Natural killer cell (primary cell): ENCODE results near the gene EHD2. TPM values are rescaled to one million over a fixed set of nuclear protein-coding genes. Genes with fewer than 3 reads are reported as not detected.

Source experiments
- ATAC-seq, 3 donors: fragments of 150-1000 bp in 2 of 3; fragments of 200-7000 bp in 1 of 3; cut with Tn5 transposase; 1 replicate in 1 of 3; 2 replicates in 2 of 3; pipeline ENCODE4 v1.10.0; 2021; ENCODE audit warnings: mild to moderate bottlenecking in 2 of 3, moderate library complexity in 2 of 3
- DNase-seq, 2 donors: peaks; one replicate each; pipeline versions ENCODE4 v3.0.0 to v3.0.0-alpha.2; 2013 to 2021; ENCODE audit warnings: mixed read lengths in 1 of 2
- H3K27ac ChIP-seq: one replicate; pipeline ENCODE4 v1.5.1; 2013; ENCODE audit warnings: mild to moderate bottlenecking, low read length
- H3K27me3 ChIP-seq: one replicate; pipeline ENCODE4 v1.6.1; 2013; ENCODE audit warnings: low read length; ENCODE audit not compliant: control insufficient read depth, insufficient read depth
- H3K36me3 ChIP-seq: one replicate; pipeline ENCODE4 v1.6.1; 2013; ENCODE audit warnings: low read length; ENCODE audit not compliant: control insufficient read depth, insufficient read depth
- H3K4me1 ChIP-seq: one replicate; pipeline ENCODE4 v1.6.1; 2013; ENCODE audit warnings: low read length; ENCODE audit not compliant: control insufficient read depth, insufficient read depth
- H3K4me3 ChIP-seq: one replicate; pipeline ENCODE4 v1.5.1; 2013; ENCODE audit warnings: low read length
- H3K9me3 ChIP-seq: one replicate; pipeline ENCODE4 v1.6.1; 2013; ENCODE audit warnings: low read length; ENCODE audit not compliant: control insufficient read depth, insufficient read depth
- H3K27ac Mint-ChIP-seq, 2 donors: one replicate each; pipeline ENCODE4 v1.8.0; 2022; ENCODE audit warnings: mild to moderate bottlenecking in 2 of 2, mixed read lengths in 2 of 2, moderate library complexity in 1 of 2
- H3K27me3 Mint-ChIP-seq, 2 donors: one replicate each; pipeline ENCODE4 v1.8.0; 2022; ENCODE audit warnings: low read depth in 2 of 2, mixed read lengths in 2 of 2
- H3K36me3 Mint-ChIP-seq: one replicate; pipeline ENCODE4 v1.8.0; 2022; ENCODE audit warnings: mixed read lengths
- H3K4me1 Mint-ChIP-seq, 2 donors: one replicate each; pipeline ENCODE4 v1.8.0; 2022; ENCODE audit warnings: mixed read lengths in 2 of 2
- H3K4me3 Mint-ChIP-seq: one replicate; pipeline ENCODE4 v1.8.0; 2022; ENCODE audit warnings: mild to moderate bottlenecking, moderate library complexity, mixed read lengths
- H3K9me3 Mint-ChIP-seq, 2 donors: one replicate each; pipeline ENCODE4 v1.8.0; 2022; ENCODE audit warnings: mixed read lengths in 2 of 2
- WGBS: methylation state at CpG from one replicate; pipeline ENCODE4 v1.1.7; 2013; ENCODE audit warnings: missing lambda C conversion rate; ENCODE audit not compliant: insufficient coverage; 5-methylcytosine and 5-hydroxymethylcytosine counted together
- intact Hi-C: fragments of 100-400 bp; cut with micrococcal nuclease; formaldehyde crosslinking; loops from one replicate; pipeline ENCODE4 v1.14.2; 2022
- total RNA-seq, 4 donors: library from RNA; stranded (reverse); fragments of 120-200 nt in 1 of 4; gene quantifications; one replicate each; pipeline versions ENCODE4 v1.2.3 to v1.2.4, GENCODE V29; 2013 to 2022
- TF ChIP-seq, protein P1 (sequence below): fragments of 200-600 bp; IDR thresholded peaks from one replicate; pipeline ENCODE4 v1.8.0; 2022; ENCODE audit warnings: antibody characterized with exemption

Gene EHD2
- total RNA-seq, 3 donors from 2014 or later (not counting 1 experiment from before 2014, with no cell fraction given), result 0.09 to 0.40 (median 0.12) TPM

GRCh38 chr19:47679251-47679900 is 33.8 kb upstream of the EHD2 start:
- Mint-ChIP-seq H3K4me1 (peaks cover 7 to 13% of the 10 kb centered on the region in 2 donors), H3K27me3 (no peaks in the 10 kb centered on the region), H3K36me3 (no peaks in the 10 kb centered on the region), H3K9me3 (no peaks in the 10 kb centered on the region), H3K4me3 (no peak overlapping the region), H3K27ac (no peak overlapping the region)
- intact Hi-C loops, result no loop called here
- Histone ChIP-seq H3K27ac (no peak overlapping the region), H3K4me3 (no peak overlapping the region), H3K4me1 (no peaks in the 10 kb centered on the region), H3K27me3 (no peaks in the 10 kb centered on the region), H3K9me3 (no peaks in the 10 kb centered on the region), H3K36me3 (peaks cover 14% of the 10 kb centered on the region)
- ATAC-seq (no peak), DNase-seq (no peak)
- TF ChIP-seq, protein P1, sequence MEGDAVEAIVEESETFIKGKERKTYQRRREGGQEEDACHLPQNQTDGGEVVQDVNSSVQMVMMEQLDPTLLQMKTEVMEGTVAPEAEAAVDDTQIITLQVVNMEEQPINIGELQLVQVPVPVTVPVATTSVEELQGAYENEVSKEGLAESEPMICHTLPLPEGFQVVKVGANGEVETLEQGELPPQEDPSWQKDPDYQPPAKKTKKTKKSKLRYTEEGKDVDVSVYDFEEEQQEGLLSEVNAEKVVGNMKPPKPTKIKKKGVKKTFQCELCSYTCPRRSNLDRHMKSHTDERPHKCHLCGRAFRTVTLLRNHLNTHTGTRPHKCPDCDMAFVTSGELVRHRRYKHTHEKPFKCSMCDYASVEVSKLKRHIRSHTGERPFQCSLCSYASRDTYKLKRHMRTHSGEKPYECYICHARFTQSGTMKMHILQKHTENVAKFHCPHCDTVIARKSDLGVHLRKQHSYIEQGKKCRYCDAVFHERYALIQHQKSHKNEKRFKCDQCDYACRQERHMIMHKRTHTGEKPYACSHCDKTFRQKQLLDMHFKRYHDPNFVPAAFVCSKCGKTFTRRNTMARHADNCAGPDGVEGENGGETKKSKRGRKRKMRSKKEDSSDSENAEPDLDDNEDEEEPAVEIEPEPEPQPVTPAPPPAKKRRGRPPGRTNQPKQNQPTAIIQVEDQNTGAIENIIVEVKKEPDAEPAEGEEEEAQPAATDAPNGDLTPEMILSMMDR, result no peak
- 96% methylated on average over 30 of the region's 30 CpGs for WGBS

GRCh38 chr19:47679922-47680857 is 33.0 kb upstream of the EHD2 start:
- TF ChIP-seq, protein P1, result no peak
- intact Hi-C loops, result no loop called here
- no peaks in the 10 kb centered on the region for H3K27me3 Mint-ChIP-seq
- H3K36me3 Mint-ChIP-seq, result no peaks in the 10 kb centered on the region
- no peaks in the 10 kb centered on the region for H3K9me3 Mint-ChIP-seq
- H3K27me3 ChIP-seq, result no peaks in the 10 kb centered on the region
- no peak overlapping the region for H3K27ac Mint-ChIP-seq
- no peaks in the 10 kb centered on the region for H3K4me1 ChIP-seq
- H3K4me3 Mint-ChIP-seq, result no peak overlapping the region
- DNase-seq, result no peak
- WGBS, result 98% methylated on average over 90 of the region's 90 CpGs
- H3K27ac ChIP-seq, result no peak overlapping the region
- ATAC-seq, result no peak
- peaks cover 13% of the 10 kb centered on the region for H3K36me3 ChIP-seq
- no peak overlapping the region for H3K4me3 ChIP-seq
- no peaks in the 10 kb centered on the region for H3K9me3 ChIP-seq
- peaks cover under 1 to 6% of the 10 kb centered on the region in 2 donors for H3K4me1 Mint-ChIP-seq

GRCh38 chr19:47680858-47681332 is 32.3 kb upstream of the EHD2 start:
- 97% methylated on average over 30 of the region's 34 CpGs for WGBS
- H3K36me3 Mint-ChIP-seq, result no peaks in the 10 kb centered on the region
- ATAC-seq, result no peak

More at GRCh38 chr19:47680858-47681332, 32.3 kb upstream of the EHD2 start:
- no peaks in the 10 kb centered on the region for H3K9me3 ChIP-seq
- no peak for DNase-seq
- H3K4me3 ChIP-seq, result no peak overlapping the region
- Mint-ChIP-seq H3K27ac (peak overlapping the region in 1 of 2 donors; percentile 41), H3K4me1 (peaks cover 0 to 5% of the 10 kb centered on the region in 2 donors), H3K27me3 (no peaks in the 10 kb centered on the region), H3K4me3 (no peak overlapping the region), H3K9me3 (no peaks in the 10 kb centered on the region)
- H3K27ac ChIP-seq, result no peak overlapping the region
- TF ChIP-seq, protein P1, result no peak
- intact Hi-C loops, result no loop called here
- H3K4me1 ChIP-seq, result no peaks in the 10 kb centered on the region
- no peaks in the 10 kb centered on the region for H3K27me3 ChIP-seq
- peaks cover 9% of the 10 kb centered on the region for H3K36me3 ChIP-seq
